CD14-positive monocyte (primary cell): ENCODE results near the gene SLC24A3. TPM values are rescaled to one million over a fixed set of nuclear protein-coding genes. Genes with fewer than 3 reads are reported as not detected.

Experiments used
- DNase-seq, 3 donors: peaks; one replicate each; pipeline ENCODE4 v3.0.0-alpha.2; 2011 to 2022
- H2AFZ ChIP-seq: 2 replicates; pipeline ENCODE4 v1.6.0; 2012; ENCODE audit warnings: mild to moderate bottlenecking, low read depth, low read length, inconsistent platforms; ENCODE audit not compliant: insufficient read depth, poor library complexity, severe bottlenecking
- H3K27ac ChIP-seq, 2 donors: 1 replicate in 1 of 2; 2 replicates in 1 of 2; pipeline ENCODE4 v1.5.1; 2012 to 2013; ENCODE audit warnings: low read length in 2 of 2, control low read depth in 1 of 2, inconsistent platforms in 1 of 2, low read depth in 1 of 2, mild to moderate bottlenecking in 1 of 2
- H3K27me3 ChIP-seq, 2 donors: one replicate each; pipeline versions ENCODE4 v1.6.0 to v1.6.1; 2011 to 2013; ENCODE audit warnings: low read length in 2 of 2; ENCODE audit not compliant: control insufficient read depth in 2 of 2, insufficient read depth in 2 of 2
- H3K36me3 ChIP-seq, 2 donors: replicated peaks in 1 of 2; 1 replicate in 1 of 2; 2 replicates in 1 of 2; pipeline versions ENCODE4 v1.5.1 to v1.6.1; 2012 to 2013; ENCODE audit warnings: low read length in 2 of 2, control low read depth in 1 of 2, inconsistent platforms in 1 of 2, mild to moderate bottlenecking in 1 of 2; ENCODE audit not compliant: insufficient read depth in 2 of 2, control insufficient read depth in 1 of 2
- H3K4me1 ChIP-seq, 2 donors: 1 replicate in 1 of 2; 2 replicates in 1 of 2; pipeline versions ENCODE4 v1.5.1 to v1.6.1; 2012 to 2013; ENCODE audit warnings: low read length in 2 of 2, control low read depth in 1 of 2, inconsistent platforms in 1 of 2, mild to moderate bottlenecking in 1 of 2, moderate library complexity in 1 of 2; ENCODE audit not compliant: insufficient read depth in 2 of 2, control insufficient read depth in 1 of 2
- H3K4me2 ChIP-seq: replicated peaks from 2 replicates; pipeline ENCODE3; 2012; ENCODE audit warnings: low read length, moderate library complexity, mild to moderate bottlenecking; ENCODE audit not compliant: poor library complexity, severe bottlenecking; ENCODE audit errors: extremely low read depth
- H3K4me3 ChIP-seq, 3 experiments: fragments of 200-600 bp in 1 of 3; sonication (generic) in 1 of 3; replicated peaks in 1 of 3; 1 replicate in 2 of 3; 2 replicates in 1 of 3; pipeline ENCODE4 v1.5.1; 2011 to 2013; ENCODE audit warnings: low read length in 3 of 3, mild to moderate bottlenecking in 3 of 3, control low read depth in 2 of 3, low read depth in 2 of 3, inconsistent platforms in 1 of 3, moderate library complexity in 1 of 3
- H3K79me2 ChIP-seq: 2 replicates; pipeline ENCODE4 v1.6.0; 2012; ENCODE audit warnings: mild to moderate bottlenecking, control low read depth, inconsistent platforms, low read length, moderate library complexity; ENCODE audit not compliant: insufficient read depth
- H3K9ac ChIP-seq: 2 replicates; pipeline ENCODE4 v1.6.0; 2017; ENCODE audit warnings: low read length, mild to moderate bottlenecking; ENCODE audit not compliant: insufficient read depth, poor library complexity, severe bottlenecking
- H3K9me3 ChIP-seq, 2 donors: replicated peaks in 1 of 2; 1 replicate in 1 of 2; 2 replicates in 1 of 2; pipeline versions ENCODE4 v1.5.1 to v1.6.1; 2012 to 2013; ENCODE audit warnings: low read length in 2 of 2, control low read depth in 1 of 2; ENCODE audit not compliant: control insufficient read depth in 1 of 2, insufficient read depth in 1 of 2
- H4K20me1 ChIP-seq: 2 replicates; pipeline ENCODE4 v1.6.0; 2012; ENCODE audit warnings: mild to moderate bottlenecking, low read length, control low read depth, moderate library complexity; ENCODE audit not compliant: insufficient read depth
- H3K27ac Mint-ChIP-seq, 7 donors: one replicate each; pipeline ENCODE4 v1.8.0; 2020; ENCODE audit warnings: mild to moderate bottlenecking in 7 of 7, mixed read lengths in 7 of 7, moderate library complexity in 6 of 7, inconsistent platforms in 2 of 7
- H3K27me3 Mint-ChIP-seq, 3 donors: one replicate each; pipeline ENCODE4 v1.8.0; 2021 to 2022; ENCODE audit warnings: low read depth in 3 of 3, mild to moderate bottlenecking in 3 of 3, mixed read lengths in 3 of 3, moderate library complexity in 3 of 3, inconsistent platforms in 1 of 3
- H3K36me3 Mint-ChIP-seq, 2 donors: one replicate each; pipeline ENCODE4 v1.8.0; 2020; ENCODE audit warnings: mixed read lengths in 2 of 2, inconsistent platforms in 1 of 2, mild to moderate bottlenecking in 1 of 2
- H3K4me1 Mint-ChIP-seq: one replicate; pipeline ENCODE4 v1.8.0; 2020; ENCODE audit warnings: mild to moderate bottlenecking, mixed read lengths
- H3K4me3 Mint-ChIP-seq, 2 donors: one replicate each; pipeline ENCODE4 v1.8.0; 2020; ENCODE audit warnings: mild to moderate bottlenecking in 2 of 2, mixed read lengths in 2 of 2, moderate library complexity in 1 of 2
- H3K9me3 Mint-ChIP-seq, 7 donors: one replicate each; pipeline ENCODE4 v1.8.0; 2020 to 2022; ENCODE audit warnings: mixed read lengths in 7 of 7, mild to moderate bottlenecking in 6 of 7, moderate library complexity in 6 of 7, inconsistent platforms in 2 of 7
- CTCF ChIP-seq: fragments of 200-600 bp; IDR thresholded peaks from one replicate; pipeline ENCODE4 v1.8.0; 2022; ENCODE audit warnings: antibody characterized with exemption, mild to moderate bottlenecking
- whole genome bisulfite sequencing: methylation state at CpG from one replicate; pipeline ENCODE4 v1.1.5; 2013; ENCODE audit warnings: missing lambda C conversion rate; ENCODE audit not compliant: insufficient coverage; 5-methylcytosine and 5-hydroxymethylcytosine counted together
- intact Hi-C, 2 donors: fragments of 100-400 bp; cut with micrococcal nuclease; formaldehyde crosslinking; loops; one replicate each; pipeline versions ENCODE4 v1.15.0 to v1.15.1; 2023
- polyA plus RNA-seq, 3 donors: library from polyadenylated mRNA; depleted of rRNA in 1 of 3; unstranded in 2 of 3; stranded (reverse) in 1 of 3; fragments of 300-500 nt in 2 of 3; fragments of >200 nt in 1 of 3; fragmentation: Illumina TruSeq in 2 of 3; gene quantifications; 1 replicate in 2 of 3; 2 replicates in 1 of 3; pipeline ENCODE4 v1.2.3, GENCODE V29; 2012 to 2021

Gene SLC24A3
- polyA plus RNA-seq, 3 donors: 0.04 to 0.08 TPM; not detected in 1

GRCh38 chr20:19403549-19403948 is 191.1 kb downstream of the SLC24A3 start:
- DNase-seq: no peak
- no peaks in the 10 kb centered on the region for H3K36me3 Mint-ChIP-seq
- H4K20me1 ChIP-seq: no peaks in the 10 kb centered on the region
- H3K79me2 ChIP-seq: no peaks in the 10 kb centered on the region
- no peak overlapping the region for H3K27ac ChIP-seq
- no peak overlapping the region for H3K4me3 ChIP-seq
- H3K4me1 ChIP-seq: no peaks in the 10 kb centered on the region
- no peak overlapping the region for H3K4me3 Mint-ChIP-seq
- H2AFZ ChIP-seq: no peak overlapping the region
- H3K9ac ChIP-seq: no peak overlapping the region
- no peaks in the 10 kb centered on the region for H3K27me3 ChIP-seq
- H3K9me3 ChIP-seq: peaks cover 4 to 7% of the 10 kb centered on the region in 2 donors
- H3K9me3 Mint-ChIP-seq: peaks cover 5 to 19% (median 13%) of the 10 kb centered on the region in 7 donors
- peaks cover 1 to 6% (median 2%) of the 10 kb centered on the region in 3 donors for H3K27me3 Mint-ChIP-seq
- peaks cover 2% of the 10 kb centered on the region for H3K4me1 Mint-ChIP-seq
- no peak overlapping the region for H3K4me2 ChIP-seq
- H3K27ac Mint-ChIP-seq: no peak overlapping the region
- no peak for TF ChIP-seq CTCF
- intact Hi-C loops: no loop called here
- no peaks in the 10 kb centered on the region for H3K36me3 ChIP-seq
- WGBS: 88% methylated on average over 2 of the region's 4 CpGs

GRCh38 chr20:19404826-19405225 is 192.4 kb downstream of the SLC24A3 start:
- H3K27me3 Mint-ChIP-seq: peaks cover 1 to 3% (median 2%) of the 10 kb centered on the region in 3 donors
- H3K27ac ChIP-seq: no peak overlapping the region
- H2AFZ ChIP-seq: no peak overlapping the region
- no peaks in the 10 kb centered on the region for H3K36me3 Mint-ChIP-seq
- no CpG with 5 or more reads among the region's 3 CpGs for WGBS
- no peak overlapping the region for H3K4me3 ChIP-seq
- H3K4me2 ChIP-seq: no peak overlapping the region
- H3K79me2 ChIP-seq: no peaks in the 10 kb centered on the region
- no peak overlapping the region for H3K9ac ChIP-seq
- no peaks in the 10 kb centered on the region for H3K27me3 ChIP-seq
- DNase-seq: no peak
- H3K36me3 ChIP-seq: no peaks in the 10 kb centered on the region
- peaks cover 0 to 4% of the 10 kb centered on the region in 2 donors for H3K9me3 ChIP-seq
- no peak overlapping the region for H3K4me3 Mint-ChIP-seq
- H3K9me3 Mint-ChIP-seq: peaks cover 0 to 8% (median 4%) of the 10 kb centered on the region in 7 donors
- no peaks in the 10 kb centered on the region for H3K4me1 ChIP-seq
- H3K27ac Mint-ChIP-seq: no peak overlapping the region
- TF ChIP-seq CTCF: no peak
- H3K4me1 Mint-ChIP-seq: peaks cover 2% of the 10 kb centered on the region
- no peaks in the 10 kb centered on the region for H4K20me1 ChIP-seq
- intact Hi-C loops: no loop called here
